SH-SY5Y (cell line): ENCODE measurements around the gene RTCB.

ENCODE experiments used
- GATA2 ChIP-seq: IDR thresholded peaks from 2 replicates; pipeline ENCODE4 v1.6.1; 2011; ENCODE audit warnings: mild to moderate bottlenecking, low read depth, low read length
- GATA3 ChIP-seq: IDR thresholded peaks from 2 replicates; pipeline ENCODE4 v1.6.1; 2011; ENCODE audit warnings: low read depth, mild to moderate bottlenecking, low read length, moderate library complexity

DNA sequence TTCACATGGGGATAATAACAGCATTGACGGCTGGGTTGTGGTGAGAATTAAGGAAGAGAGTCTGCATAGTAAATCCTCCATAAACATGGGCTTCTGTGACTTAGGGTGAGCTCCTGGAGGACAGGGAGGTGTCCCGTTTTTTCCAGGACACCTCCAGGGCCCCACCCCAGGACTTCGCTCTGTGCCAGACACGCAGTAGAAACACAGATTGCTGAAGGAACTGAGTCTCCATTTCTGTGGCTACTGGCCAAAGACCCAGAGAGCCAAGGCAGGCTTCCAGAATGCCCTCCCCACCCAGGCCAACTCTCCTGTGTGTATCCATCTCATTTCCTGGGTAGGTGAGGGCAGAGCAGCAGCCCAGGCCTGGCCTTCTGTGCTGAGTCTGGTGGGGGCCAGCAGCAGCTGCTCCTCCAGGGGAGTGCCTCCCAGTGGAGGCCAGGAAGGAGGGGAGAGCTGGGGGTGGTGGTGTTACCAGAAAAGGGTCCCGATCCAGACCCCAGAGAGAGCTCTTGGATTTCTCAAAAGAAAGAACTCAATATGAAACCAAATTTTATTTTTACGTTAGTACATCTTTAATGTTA lies 63.9 kb downstream of the RTCB start:
- TF ChIP-seq GATA2: no peak
- no peak for TF ChIP-seq GATA3
